Stimulated activated CD8-positive, alpha-beta memory T cell treated with anti-CD3 and anti-CD28 coated beads, Interleukin-15, amount 100 ng/mL, for 1 hour (primary cell): ENCODE data around the gene SMCO4.
"Not testable (repeated sequence)": the region's sequence is repeated elsewhere in the genome, so short reads cannot be mapped to it uniquely, and the experiment has no call there.

Experiments
- DNase-seq: peaks from one replicate; pipeline ENCODE4 v3.0.0-alpha.2; 2020; ENCODE audit warnings: low read depth

SMCO4 gene

DNA sequence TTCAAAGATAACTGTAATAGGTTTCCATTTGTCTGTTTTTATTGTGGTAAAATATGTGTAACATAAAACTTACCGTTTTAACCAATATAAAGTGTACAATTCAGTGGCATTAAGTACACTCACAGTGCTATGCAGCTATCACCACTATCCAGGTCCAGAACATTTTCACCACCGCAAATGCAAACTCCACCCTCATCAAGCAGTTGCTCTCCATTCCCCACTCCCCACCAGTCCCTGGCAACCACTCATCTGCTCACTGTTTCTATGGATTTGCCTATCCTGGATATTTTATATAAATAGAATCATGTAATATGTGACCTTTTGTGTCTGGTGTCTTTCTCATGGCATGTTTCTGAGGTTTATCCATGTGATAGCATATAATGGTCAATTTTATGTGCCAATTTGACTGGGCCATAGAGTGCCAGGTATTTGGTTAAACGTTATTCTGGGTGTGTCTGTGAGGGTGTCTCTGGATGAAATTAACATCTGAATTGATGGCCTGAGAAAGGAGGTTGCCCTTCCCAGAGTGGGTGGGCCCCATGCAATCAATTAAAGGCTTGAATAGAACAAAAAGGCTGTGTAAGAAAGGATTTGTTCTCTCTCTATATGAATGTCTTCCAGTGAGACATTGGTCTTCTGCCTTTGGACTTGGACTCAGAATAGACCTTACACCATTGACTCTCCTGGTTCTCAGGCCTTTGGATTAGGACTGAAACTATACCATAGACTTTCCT is 17.2 kb upstream of the SMCO4 start:
- no peak for DNase-seq

DNA sequence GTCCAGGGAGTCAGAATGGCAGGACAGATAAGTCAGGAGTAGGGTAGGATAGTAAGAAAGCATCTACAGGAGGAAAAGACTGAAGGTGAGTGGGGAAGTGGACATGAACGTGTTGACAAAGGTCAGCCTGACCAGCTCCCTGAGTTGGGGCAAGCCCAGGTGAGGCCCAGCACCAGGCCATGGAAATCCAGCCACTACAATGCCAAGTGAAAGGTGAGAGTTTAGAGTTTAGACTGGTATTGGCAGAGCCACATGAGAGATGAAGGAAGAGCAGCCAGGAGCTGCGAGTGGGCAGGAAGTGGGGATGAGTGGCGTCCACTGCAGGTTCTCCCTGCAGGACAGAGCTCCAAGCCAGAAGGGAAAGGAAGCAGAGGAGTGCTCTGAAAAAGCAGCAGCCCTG is 16.5 kb upstream of the SMCO4 start:
- no peak for DNase-seq

GRCh38 chr11:93552874-93553273 is 9.7 kb upstream of the SMCO4 start:
- no peak for DNase-seq

DNA sequence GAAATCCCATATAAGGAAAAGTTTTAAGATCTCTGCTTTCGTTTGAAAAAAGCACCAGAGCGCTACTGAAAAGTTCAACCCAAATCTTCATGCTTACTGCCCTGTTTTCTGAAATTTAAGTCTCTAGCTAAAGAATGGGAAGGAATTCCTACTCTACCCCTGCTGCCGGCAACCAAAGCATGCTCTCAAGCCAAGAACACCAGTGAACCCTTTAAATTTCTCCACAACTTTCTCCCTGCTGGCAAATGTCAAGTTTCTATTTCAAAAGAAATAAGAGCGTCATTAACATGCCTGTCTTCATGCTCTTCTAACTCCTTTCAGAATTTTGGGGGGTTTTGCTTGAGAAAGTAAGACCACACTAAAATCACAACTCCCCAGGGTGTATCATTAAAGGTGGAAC is 6.8 kb upstream of the SMCO4 start:
- no peak for DNase-seq

GRCh38 chr11:93548679-93549319 is 5.6 kb upstream of the SMCO4 start:
- DNase-seq, result no peak

DNA sequence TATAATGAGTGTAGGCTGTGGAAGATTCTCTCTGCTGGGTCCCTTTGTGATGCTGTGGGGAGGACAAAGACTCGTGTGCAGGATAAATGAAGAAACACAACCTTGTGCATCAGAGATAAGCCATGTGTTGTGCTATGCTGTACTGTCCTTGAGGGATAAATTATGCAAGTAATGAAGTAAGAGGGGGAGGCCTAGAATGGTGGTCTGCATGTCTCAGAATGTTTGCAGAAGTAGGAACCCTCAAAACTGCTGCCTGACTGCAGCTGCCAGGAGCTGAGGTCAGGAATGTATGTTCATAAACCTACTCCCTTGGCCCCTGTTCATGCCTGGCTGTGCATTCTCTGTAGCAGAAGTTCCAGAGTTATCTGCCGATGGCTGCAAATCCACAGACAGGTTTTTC is 4.6 kb upstream of the SMCO4 start:
- no peak for DNase-seq

- DNase-seq, result no peak
These were observed 3.8 kb upstream of the SMCO4 start for GRCh38 chr11:93547028-93547427.

DNA sequence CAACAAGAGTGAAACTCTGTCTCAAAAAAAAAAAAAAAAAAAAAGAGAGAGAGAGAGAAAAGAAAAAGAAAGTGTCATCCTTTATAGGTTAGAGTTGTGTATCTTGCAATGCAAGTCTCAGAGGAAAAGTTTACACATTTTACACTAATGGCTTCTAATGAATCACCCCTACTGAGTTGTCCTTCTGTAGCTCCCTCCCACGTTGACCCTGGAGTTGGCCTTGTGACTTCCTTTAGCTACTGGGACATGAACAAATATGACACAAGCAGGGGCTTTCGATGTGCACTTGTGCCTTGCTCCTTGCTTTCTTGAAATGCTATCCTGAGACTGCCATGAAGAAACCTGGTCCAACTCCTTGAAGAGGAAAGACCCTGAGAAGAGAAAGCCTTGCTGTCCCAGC is 2.4 kb upstream of the SMCO4 start:
- no peak for DNase-seq

DNA sequence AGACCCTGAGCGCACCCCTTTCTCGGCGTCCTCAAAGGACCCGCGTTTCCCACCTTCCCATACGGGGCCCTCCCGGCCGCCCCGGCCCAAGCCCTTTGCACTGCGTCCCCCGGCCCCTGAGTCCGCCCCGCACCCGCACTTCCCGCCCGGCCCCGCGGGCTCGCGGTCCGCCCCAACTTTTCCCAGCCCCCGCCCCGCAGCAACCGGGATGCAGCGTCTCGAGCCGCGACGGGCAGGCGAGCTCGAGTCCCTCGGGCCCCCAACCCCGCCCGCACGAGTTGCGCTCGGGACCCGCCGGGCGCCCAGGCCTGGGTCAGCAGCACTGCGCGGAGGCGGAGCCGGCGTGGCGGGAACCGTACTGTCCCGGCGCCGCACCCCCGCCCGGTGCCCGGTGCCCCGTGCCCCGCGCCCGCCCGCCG is 371 bp downstream of the SMCO4 start:
- no peak for DNase-seq

- no peak for DNase-seq
These were observed 1.0 kb downstream of the SMCO4 start for GRCh38 chr11:93541884-93542810.

DNA sequence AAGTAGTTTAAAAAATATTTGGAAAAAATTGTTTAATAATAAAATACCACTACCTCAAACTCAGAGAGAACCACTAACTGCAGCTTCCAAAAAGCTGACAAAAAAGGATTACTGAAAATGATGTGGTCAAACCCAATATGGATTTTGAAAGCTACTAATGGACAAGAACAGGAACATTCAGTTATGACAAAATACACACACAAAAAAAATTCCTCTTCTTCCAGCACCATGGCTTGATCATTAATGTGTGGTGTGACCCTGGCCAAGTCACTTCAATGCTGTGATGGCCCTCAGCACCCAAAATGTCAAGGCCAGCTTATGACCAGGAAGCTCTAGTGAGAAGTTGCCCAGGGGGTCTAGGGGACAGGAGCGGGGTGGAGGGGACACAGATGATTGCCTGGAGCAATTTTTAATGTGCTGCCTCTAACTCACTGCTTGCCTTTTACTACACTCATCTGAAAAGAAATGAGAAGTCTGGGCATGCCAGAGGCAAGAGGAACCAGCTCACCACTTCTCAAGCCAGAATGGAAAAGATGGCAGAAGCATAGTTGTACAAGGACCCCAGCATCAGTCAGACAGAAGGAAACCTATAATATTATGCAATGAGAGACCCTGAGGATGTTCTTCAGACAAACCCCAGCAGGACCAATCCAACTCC is 2.2 kb downstream of the SMCO4 start:
- DNase-seq, result no peak

DNA sequence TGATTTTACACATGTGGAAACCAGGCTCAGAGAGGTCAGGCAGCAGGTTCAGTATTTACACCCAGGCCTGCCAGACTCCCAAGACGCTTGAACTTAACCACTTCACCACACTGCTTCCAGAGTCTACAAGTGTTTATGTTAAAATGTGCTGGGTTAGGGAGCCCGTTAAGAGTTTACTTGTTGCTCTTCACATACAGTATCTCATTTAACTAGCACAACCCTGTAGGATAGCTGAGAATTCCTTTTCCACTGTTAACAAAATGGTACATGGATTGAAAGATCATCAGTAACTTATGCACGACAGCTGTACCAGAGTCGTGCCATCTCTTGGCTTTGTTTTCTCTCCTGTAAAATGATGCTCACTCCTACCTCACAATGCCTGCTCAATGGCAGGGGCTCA is 2.9 kb downstream of the SMCO4 start:
- DNase-seq, result no peak

DNA sequence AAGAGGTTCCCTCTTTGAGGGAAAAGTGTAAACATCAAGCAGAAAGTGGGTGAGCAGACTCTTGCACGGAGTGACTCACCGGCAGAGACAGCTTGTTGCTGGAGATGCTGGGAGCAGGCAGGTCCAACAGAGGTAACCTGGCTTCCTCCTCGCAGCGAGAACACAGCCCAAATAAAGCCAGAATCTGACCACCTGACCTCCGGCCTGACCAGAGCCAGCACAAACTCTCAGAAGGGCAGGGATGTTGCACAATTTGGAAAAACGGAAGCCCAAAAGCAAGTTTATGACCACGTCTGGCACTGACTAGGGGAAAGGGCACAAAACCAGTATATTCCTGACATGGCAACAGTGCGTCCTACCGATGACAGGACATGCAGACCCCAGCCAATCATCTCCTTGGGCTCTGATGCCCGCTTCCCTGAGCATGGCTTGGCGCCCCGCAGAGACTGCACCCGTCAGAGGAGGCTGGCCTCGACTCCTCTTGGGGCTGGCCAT is 5.4 kb downstream of the SMCO4 start:
- no peak for DNase-seq

DNA sequence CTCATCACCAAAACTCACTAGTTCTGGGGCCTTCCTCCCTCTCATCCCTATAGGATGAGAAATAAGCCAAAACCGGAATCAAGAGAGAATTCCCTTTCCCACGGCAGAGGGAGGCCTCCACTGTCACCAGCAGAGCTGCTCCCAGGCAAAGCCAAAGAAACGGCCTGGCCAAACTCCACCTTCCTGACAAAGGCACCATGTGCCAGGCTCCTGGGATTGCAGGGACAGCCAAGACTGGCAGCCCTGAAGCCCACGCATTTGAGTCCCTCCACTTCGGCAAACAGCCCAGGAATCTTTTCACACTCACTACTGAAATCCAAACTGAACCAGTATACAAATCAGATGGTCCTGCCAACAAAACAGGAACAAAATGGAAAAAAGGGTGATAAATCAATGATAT is 6.1 kb downstream of the SMCO4 start:
- no peak for DNase-seq

DNA sequence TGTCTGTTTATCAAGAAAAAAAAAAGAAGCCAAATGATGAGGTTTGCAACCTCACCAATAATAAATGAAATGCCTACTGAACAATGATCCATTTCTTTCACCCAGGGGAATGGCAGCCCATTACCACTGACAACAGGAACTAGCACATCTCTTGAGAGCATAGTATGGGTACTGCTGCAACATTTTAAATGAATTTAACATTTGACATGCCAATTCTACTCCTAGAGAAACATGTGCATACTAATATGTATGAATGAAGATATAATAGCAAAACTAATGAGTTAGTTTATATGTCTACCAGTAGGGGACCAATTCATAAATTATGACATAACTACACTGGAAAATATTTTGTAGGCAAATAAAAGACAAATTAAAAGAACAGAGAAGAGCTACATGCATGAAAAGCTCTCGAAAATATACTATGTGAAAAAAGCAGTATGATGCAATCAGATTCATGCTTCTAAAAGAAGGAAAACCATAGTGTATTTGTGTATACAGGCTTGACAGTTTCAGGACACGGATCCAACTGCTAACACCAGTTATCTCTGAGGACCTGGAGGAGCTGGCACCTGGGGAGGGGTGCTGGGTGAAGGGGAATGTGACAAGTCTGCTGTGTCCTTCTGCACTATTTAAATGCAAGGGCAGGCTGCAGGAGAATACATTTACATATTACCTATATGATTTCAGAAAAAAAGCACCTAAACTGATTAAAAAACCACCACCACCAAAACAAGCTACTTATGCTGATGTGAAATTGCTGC is 6.9 kb downstream of the SMCO4 start:
- DNase-seq, result no peak

DNA sequence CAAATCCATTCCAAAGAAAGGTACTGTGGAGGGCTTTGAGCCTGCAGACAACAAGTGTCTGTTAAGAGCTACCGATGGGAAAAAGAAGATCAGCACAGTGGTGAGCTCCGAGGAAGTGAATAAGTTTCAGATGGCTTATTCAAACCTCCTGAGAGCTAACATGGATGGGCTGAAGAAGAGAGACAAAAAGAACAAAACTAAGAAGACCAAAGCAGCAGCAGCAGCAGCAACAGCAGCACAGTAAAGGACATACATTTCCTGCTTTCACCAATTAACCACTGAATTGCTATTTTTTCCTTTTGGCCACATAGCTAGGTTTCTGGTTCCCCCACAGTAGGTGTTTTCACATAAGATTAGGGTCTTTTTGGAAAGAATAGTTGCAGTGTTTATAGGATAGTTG is 7.6 kb downstream of the SMCO4 start:
- DNase-seq, result not testable (repeated sequence)

- DNase-seq, result no peak
These were observed 10.4 kb downstream of the SMCO4 start for GRCh38 chr11:93532806-93533205.

GRCh38 chr11:93532281-93532789 is 10.9 kb downstream of the SMCO4 start:
- DNase-seq, result no peak

DNA sequence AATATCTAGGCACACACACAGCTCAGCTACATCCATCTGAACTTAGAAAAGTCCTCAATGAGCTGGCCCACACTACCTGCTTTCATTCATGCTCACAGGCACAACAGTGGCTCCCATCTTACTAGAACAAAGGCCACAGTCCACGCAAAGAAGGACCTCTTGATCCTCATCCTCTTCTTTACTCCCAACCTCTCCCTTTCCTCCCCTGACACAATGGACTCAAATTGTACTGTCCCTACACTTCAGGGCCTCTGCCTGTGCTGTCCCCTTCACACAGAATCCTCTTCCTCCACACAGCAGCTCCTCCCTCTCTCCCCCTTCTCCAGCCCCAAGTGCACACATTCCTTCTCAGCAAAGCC is 12.7 kb downstream of the SMCO4 start:
- DNase-seq, result no peak

DNA sequence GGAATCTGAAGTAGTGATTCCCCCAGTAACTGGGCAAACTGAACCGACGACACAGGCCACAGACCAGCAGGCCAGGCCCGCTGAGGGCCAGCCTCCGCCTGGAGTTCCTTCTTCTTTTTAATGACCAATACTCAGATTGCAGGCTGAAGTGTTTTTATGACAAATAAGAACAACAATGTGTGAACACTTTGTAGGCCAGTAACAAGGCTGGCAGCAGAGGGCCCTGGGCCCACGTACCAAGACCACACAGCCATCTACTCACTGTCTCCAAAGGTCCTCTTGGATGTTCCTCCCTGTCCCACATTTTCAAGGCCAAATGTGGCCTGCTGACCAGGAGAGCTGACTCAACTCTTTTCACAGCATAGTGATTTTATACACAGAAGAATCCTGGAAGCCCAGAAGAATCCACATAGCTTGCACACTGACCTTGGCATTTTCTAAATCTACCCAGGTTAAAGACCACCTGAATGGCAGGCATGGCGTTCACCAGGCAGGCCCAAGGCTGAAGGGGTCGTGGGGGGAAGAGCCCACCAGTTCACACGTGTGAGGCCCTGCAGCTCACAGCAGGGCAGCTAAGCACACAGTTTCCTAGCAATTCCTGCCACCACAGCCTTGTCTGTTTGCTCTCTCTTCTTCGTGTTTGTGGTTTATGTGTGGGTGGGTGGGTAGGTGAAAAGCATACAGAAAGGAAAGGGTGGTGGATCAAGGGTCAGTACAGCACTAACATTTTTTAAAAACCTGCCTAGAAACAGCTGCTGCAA is 13.3 kb downstream of the SMCO4 start:
- no peak for DNase-seq
